GM12878 (cell line): ENCODE measurements around the gene CD209. TPM values are rescaled to one million over a fixed set of nuclear protein-coding genes. Genes with fewer than 3 reads are reported as not detected.

Experiments used
- ATAC-seq: fragments of 200-7000 bp; cut with Tn5 transposase; 3 replicates; pipeline ENCODE4 v1.9.1; 2020; ENCODE audit warnings: mild to moderate bottlenecking, moderate library complexity
- BruUV-seq: library from RNA; stranded (reverse); fragments of 400-500 nt; replicated peaks from 2 replicates; lab custom pipeline; 2021; lab: Mats Ljungman, UMichigan
- CTCF ChIA-PET: fragments of 300-600 bp; sonication (Branson Sonifier 250); formaldehyde crosslinking; extraction: SDS; loops from one replicate; lab custom pipeline; 2021; ENCODE audit warnings: inconsistent platforms; lab: Yijun Ruan, JAX
- POLR2A ChIA-PET: fragments of 350-600 bp; formaldehyde crosslinking; extraction: SDS; loops from one replicate; lab custom pipeline; 2021; ENCODE audit warnings: inconsistent platforms; lab: Charles Lee
- RAD21 ChIA-PET: fragments of 300-600 bp; sonication (Branson Sonifier 250); formaldehyde crosslinking; loops from one replicate; lab custom pipeline; 2023; ENCODE audit warnings: antibody characterized with exemption; ENCODE audit not compliant: unreplicated experiment; lab: Charles Lee
- SMC1A ChIA-PET: fragments of 300-600 bp; sonication (Branson Sonifier 250); formaldehyde crosslinking; loops from one replicate; lab custom pipeline; 2023; ENCODE audit not compliant: unreplicated experiment, uncharacterized antibody; lab: Charles Lee
- DNase-seq: peaks from one replicate; pipeline ENCODE4 v3.0.0-alpha.2; 2011; ENCODE audit warnings: low read depth, low spot score
- FAIRE-seq: peaks from 3 replicates; lab custom pipeline; 2011; peaks lifted over from hg19 to GRCh38; lab: Jason Lieb, UNC
- H2AFZ ChIP-seq: 2 replicates; pipeline ENCODE4 v1.6.0; 2011; ENCODE audit warnings: low read depth, low read length, control low read depth; ENCODE audit not compliant: control insufficient read depth
- H3K27ac ChIP-seq: 2 replicates; pipeline ENCODE4 v1.5.1; 2011; ENCODE audit warnings: control low read depth; ENCODE audit not compliant: control insufficient read depth, insufficient read depth
- H3K27me3 ChIP-seq, 2 experiments: replicated peaks in 1 of 2; 2 replicates each; pipeline versions ENCODE4 v1.6.0 to v1.6.1; 2011; ENCODE audit warnings: low read length in 1 of 2; ENCODE audit not compliant: control insufficient read depth in 2 of 2, insufficient read depth in 2 of 2
- H3K36me3 ChIP-seq, 2 experiments: 2 replicates each; pipeline ENCODE4 v1.5.1; 2011; ENCODE audit warnings: low read length in 1 of 2; ENCODE audit not compliant: control insufficient read depth in 2 of 2, insufficient read depth in 2 of 2
- H3K4me1 ChIP-seq: 2 replicates; pipeline ENCODE4 v1.6.1; 2011; ENCODE audit warnings: mild to moderate bottlenecking, low read length, moderate library complexity, mixed read lengths; ENCODE audit not compliant: control insufficient read depth, insufficient read depth
- H3K4me2 ChIP-seq: 2 replicates; pipeline ENCODE4 v1.6.0; 2011; ENCODE audit warnings: control low read depth; ENCODE audit not compliant: control insufficient read depth, insufficient read depth
- H3K4me3 ChIP-seq: fragments of 200-600 bp; sonication (generic); 2 replicates; pipeline ENCODE4 v1.5.1; 2016
- H3K79me2 ChIP-seq: 2 replicates; pipeline ENCODE4 v1.6.0; 2011; ENCODE audit warnings: low read length; ENCODE audit not compliant: control insufficient read depth, insufficient read depth
- H3K9ac ChIP-seq: 2 replicates; pipeline ENCODE4 v1.8.0; 2011; ENCODE audit warnings: low read length, control low read depth, mixed read lengths; ENCODE audit not compliant: control insufficient read depth, insufficient read depth
- H3K9me3 ChIP-seq: replicated peaks from 3 replicates; pipeline ENCODE4 v1.5.1; 2011; ENCODE audit warnings: mild to moderate bottlenecking, low read length; ENCODE audit not compliant: control insufficient read depth, insufficient read depth
- H4K20me1 ChIP-seq: 2 replicates; pipeline ENCODE4 v1.6.0; 2011; ENCODE audit not compliant: control insufficient read depth, insufficient read depth
- BRCA1 ChIP-seq: IDR thresholded peaks from 2 replicates; pipeline ENCODE4 v1.6.1; 2011; ENCODE audit warnings: low read depth, low read length, improper control_type of control experiment
- EED ChIP-seq: sonication (generic); IDR thresholded peaks from 2 replicates; pipeline ENCODE4 v1.6.1; 2016; ENCODE audit warnings: antibody characterized with exemption, low read depth
- FOS ChIP-seq: IDR thresholded peaks from 3 replicates; pipeline ENCODE4 v1.6.1; 2011; ENCODE audit warnings: borderline replicate concordance; ENCODE audit not compliant: insufficient read length; ENCODE audit errors: extremely low read depth
- GATAD2B ChIP-seq: fragments of 450-650 bp; conservative IDR thresholded peaks from 2 replicates; pipeline ENCODE4 v1.6.1; 2017; ENCODE audit warnings: low read depth, mild to moderate bottlenecking, moderate library complexity
- KAT2A ChIP-seq: conservative IDR thresholded peaks from 2 replicates; pipeline ENCODE4 v1.6.1; 2011; ENCODE audit warnings: low read depth, low read length; ENCODE audit not compliant: control insufficient read depth
- LARP7 ChIP-seq: fragments of 450-650 bp; IDR thresholded peaks from 2 replicates; pipeline ENCODE4 v1.6.1; 2017; ENCODE audit warnings: mild to moderate bottlenecking
- MEF2B ChIP-seq: fragments of 450-650 bp; IDR thresholded peaks from 2 replicates; pipeline ENCODE4 v1.6.1; 2018; ENCODE audit warnings: mild to moderate bottlenecking, moderate library complexity; ENCODE audit not compliant: partially characterized antibody, poor library complexity, severe bottlenecking
- MTA2 ChIP-seq: fragments of 450-650 bp; IDR thresholded peaks from 2 replicates; pipeline ENCODE4 v1.6.1; 2016; ENCODE audit warnings: low read depth, mild to moderate bottlenecking, moderate library complexity
- MTA3 ChIP-seq: IDR thresholded peaks from 2 replicates; pipeline ENCODE4 v1.6.1; 2012; ENCODE audit warnings: low read length, inconsistent platforms, borderline replicate concordance
- MYC ChIP-seq: IDR thresholded peaks from 2 replicates; pipeline ENCODE4 v1.6.1; 2011; ENCODE audit warnings: mild to moderate bottlenecking, low read length, moderate library complexity, inconsistent platforms; ENCODE audit not compliant: insufficient read depth, insufficient replicate concordance, insufficient read length, severe bottlenecking
- PAX5 ChIP-seq: IDR thresholded peaks from 2 replicates; pipeline ENCODE4 v1.6.1; 2011; ENCODE audit warnings: low read depth, low read length, borderline replicate concordance
- SMC3 ChIP-seq: IDR thresholded peaks from 2 replicates; pipeline ENCODE4 v1.6.1; 2011; ENCODE audit warnings: low read length, improper control_type of control experiment, borderline replicate concordance
- SP1 ChIP-seq: IDR thresholded peaks from one replicate; pipeline ENCODE4 v1.6.1; 2011; ENCODE audit warnings: low read depth, low read length
- SREBF1 ChIP-seq: IDR thresholded peaks from 2 replicates; pipeline ENCODE4 v1.6.1; 2012; ENCODE audit warnings: mild to moderate bottlenecking, low read length
- TCF12 ChIP-seq: IDR thresholded peaks from 2 replicates; pipeline ENCODE4 v1.6.1; 2011; ENCODE audit warnings: low read depth, mild to moderate bottlenecking, low read length
- ZNF217 ChIP-seq: fragments of 450-650 bp; IDR thresholded peaks from 2 replicates; pipeline ENCODE4 v1.6.1; 2017; ENCODE audit warnings: antibody characterized with exemption, mild to moderate bottlenecking
- WGBS: methylation state at CpG from one replicate; pipeline ENCODE4 v1.1.6; 2016; ENCODE audit warnings: low lambda C conversion rate; ENCODE audit not compliant: insufficient replicate concordance, insufficient coverage; ENCODE audit errors: missing lambda C conversion rate; 5-methylcytosine and 5-hydroxymethylcytosine counted together
- in situ Hi-C: fragments of 300-500 bp; cut with MboI; formaldehyde crosslinking; loops from 9 replicates; pipeline ENCODE4 v1.14.3; 2018; ENCODE audit warnings: mixed read lengths
- intact Hi-C: fragments of 100-400 bp; cut with micrococcal nuclease; formaldehyde crosslinking; loops from one replicate; pipeline ENCODE4 v1.14.2; 2022; ENCODE audit not compliant: unreplicated experiment
- polyA plus RNA-seq, 11 experiments: library from polyadenylated mRNA; depleted of rRNA in 4 of 11; unstranded in 6 of 11; stranded (reverse) in 5 of 11; fragments of >200 nt; fragmentation: Nextera tagmentation in 4 of 11; fragmentation: Illumina TruSeq in 1 of 11; extraction: Ambion mirVana in 4 of 11; extraction: Trizol in 1 of 11; gene quantifications; 1 replicate in 1 of 11; 2 replicates in 10 of 11; pipeline versions ENCODE4 v1.2.1 to v1.2.3, GENCODE V29; 2011 to 2016; ENCODE audit warnings: inconsistent platforms in 2 of 11, missing spikeins in 2 of 11, low read depth in 1 of 11
- total RNA-seq, 4 experiments: library from RNA; depleted of rRNA in 3 of 4; stranded (reverse); fragments of >200 nt in 3 of 4; fragmentation: Illumina TruSeq in 1 of 4; extraction: Trizol in 1 of 4; gene quantifications; 2 replicates each; pipeline versions ENCODE4 v1.2.1 to v1.2.3, GENCODE V29; 2013 to 2021
- TF ChIP-seq, protein P1 (sequence below): IDR thresholded peaks from 2 replicates; pipeline ENCODE4 v1.6.1; 2012; ENCODE audit warnings: low read depth, low read length, improper control_type of control experiment
- TF ChIP-seq, protein P2 (sequence below), 3 experiments: IDR thresholded peaks in 2 of 3; conservative IDR thresholded peaks in 1 of 3; 2 replicates each; pipeline ENCODE4 v1.5.1; 2011; ENCODE audit warnings: low read depth in 3 of 3, low read length in 3 of 3, mild to moderate bottlenecking in 3 of 3, control low read depth in 2 of 3, moderate library complexity in 2 of 3, inconsistent platforms in 1 of 3, mixed read lengths in 1 of 3; ENCODE audit not compliant: control insufficient read depth in 2 of 3, insufficient read depth in 1 of 3; ENCODE audit errors: extremely low read depth in 1 of 3

CD209 gene
- total and polyA plus RNA-seq, 10 of the 15 experiments (the other 5 are each of a cell fraction or from before 2014, with no cell fraction given), result 0.04 to 0.21 (median 0.10) TPM; not detected in 3

DNA sequence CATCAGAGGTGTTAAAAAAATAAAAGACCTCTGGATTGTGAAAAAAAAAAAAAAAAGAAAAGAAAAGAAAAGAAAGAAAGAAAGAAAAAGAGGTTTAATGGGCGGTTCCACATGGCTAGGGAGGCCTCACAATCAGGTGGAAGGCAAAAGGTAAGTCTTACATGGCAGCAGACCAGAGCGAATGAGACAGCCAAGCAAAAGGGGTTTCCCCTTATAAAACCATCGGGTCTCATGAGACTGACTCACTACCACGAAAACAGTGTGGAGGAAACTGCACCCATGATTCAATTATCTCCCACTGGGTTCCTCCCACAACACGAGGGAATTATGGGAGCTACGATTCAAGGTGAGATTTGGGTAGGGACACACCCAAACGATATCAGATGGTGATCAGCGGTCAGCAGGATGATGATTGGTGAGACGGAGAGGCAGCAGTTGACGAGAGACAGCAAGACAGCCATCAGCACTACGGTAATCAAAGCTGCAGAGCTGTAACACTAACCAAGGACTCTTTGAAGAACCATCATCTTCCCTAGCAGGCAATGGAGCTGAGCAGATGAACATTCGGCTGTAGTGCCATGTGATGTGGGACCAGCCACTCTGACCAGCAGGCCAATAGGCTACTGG lies 3.9 kb upstream of the CD209 start (continued):
- TF ChIP-seq MEF2B (peak; percentile 81), SREBF1 (no peak), PAX5 (peak; percentile 18; the same call in 1 of the 2 replicates), MTA2 (peak; percentile 24; the same call in 1 of the 2 replicates), ZNF217 (no peak), MTA3 (no peak), LARP7 (no peak), EED (0 out of 2 replicates have a peak, but pooled peaks have one; percentile 14), FOS (no peak)
- TF ChIP-seq, protein P1, sequence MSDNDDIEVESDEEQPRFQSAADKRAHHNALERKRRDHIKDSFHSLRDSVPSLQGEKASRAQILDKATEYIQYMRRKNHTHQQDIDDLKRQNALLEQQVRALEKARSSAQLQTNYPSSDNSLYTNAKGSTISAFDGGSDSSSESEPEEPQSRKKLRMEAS, result no peak
- TF ChIP-seq, all 136 proteins: peak for 14

- CTCF ChIA-PET, result interaction anchor here (0.6 to 1.3 kb wide), 2 partner anchors 51 to 66 kb away, joined by 3 to 6 read pairs; no protein-coding TSS in a partner anchor
- H3K27ac ChIP-seq, result no peak overlapping the region
- H3K4me2 ChIP-seq, result no peak overlapping the region
- ATAC-seq, result peak; percentile 44; the same call in 2 of the 3 replicates
- no peaks in the 10 kb centered on the region for H3K79me2 ChIP-seq
- H3K4me3 ChIP-seq, result no peak overlapping the region
- no peaks in the 10 kb centered on the region for H4K20me1 ChIP-seq
- RAD21 ChIA-PET, result no interaction called here
- no peaks in the 10 kb centered on the region for H3K27me3 ChIP-seq
- intact Hi-C loops (no loop called here), in situ Hi-C loops (no loop called here)
- no peak overlapping the region for H3K9ac ChIP-seq
- H3K9me3 ChIP-seq, result peaks cover 6% of the 10 kb centered on the region; the same call in 2 of the 3 replicates
- no TSS peak for BruUV-seq
- H2AFZ ChIP-seq, result no peak overlapping the region
- H3K4me1 ChIP-seq, result peaks cover 20% of the 10 kb centered on the region
- POLR2A ChIA-PET, result no interaction called here
- SMC1A ChIA-PET, result no interaction called here
- no peaks in the 10 kb centered on the region for H3K36me3 ChIP-seq
- FAIRE-seq, result no peak
- DNase-seq, result no peak
- 3% methylated on average over 4 of the region's 4 CpGs for WGBS
- TF ChIP-seq MEF2B (no peak), EED (no peak), GATAD2B (no peak), MYC (no peak), KAT2A (no peak), BRCA1 (no peak), TCF12 (no peak), SMC3 (peak; percentile 32; the same call in 1 of the 2 replicates), SP1 (no peak)
- TF ChIP-seq, protein P2, sequence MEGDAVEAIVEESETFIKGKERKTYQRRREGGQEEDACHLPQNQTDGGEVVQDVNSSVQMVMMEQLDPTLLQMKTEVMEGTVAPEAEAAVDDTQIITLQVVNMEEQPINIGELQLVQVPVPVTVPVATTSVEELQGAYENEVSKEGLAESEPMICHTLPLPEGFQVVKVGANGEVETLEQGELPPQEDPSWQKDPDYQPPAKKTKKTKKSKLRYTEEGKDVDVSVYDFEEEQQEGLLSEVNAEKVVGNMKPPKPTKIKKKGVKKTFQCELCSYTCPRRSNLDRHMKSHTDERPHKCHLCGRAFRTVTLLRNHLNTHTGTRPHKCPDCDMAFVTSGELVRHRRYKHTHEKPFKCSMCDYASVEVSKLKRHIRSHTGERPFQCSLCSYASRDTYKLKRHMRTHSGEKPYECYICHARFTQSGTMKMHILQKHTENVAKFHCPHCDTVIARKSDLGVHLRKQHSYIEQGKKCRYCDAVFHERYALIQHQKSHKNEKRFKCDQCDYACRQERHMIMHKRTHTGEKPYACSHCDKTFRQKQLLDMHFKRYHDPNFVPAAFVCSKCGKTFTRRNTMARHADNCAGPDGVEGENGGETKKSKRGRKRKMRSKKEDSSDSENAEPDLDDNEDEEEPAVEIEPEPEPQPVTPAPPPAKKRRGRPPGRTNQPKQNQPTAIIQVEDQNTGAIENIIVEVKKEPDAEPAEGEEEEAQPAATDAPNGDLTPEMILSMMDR (IDR thresholded peaks at IDR 0.05 in 2 of 3, conservative IDR thresholded peaks at IDR 0.05 in 1 of 3; ENCODE audit: control insufficient read depth in 2 of 3, extremely low read depth in 1 of 3, insufficient read depth in 1 of 3, low read depth in 3 of 3, low read length in 3 of 3), result peak in 2 of 3 experiments; percentile 2 to 19; a peak in 1 of 6 replicates
Measured at GRCh38 chr19:7748756-7749155, 1.4 kb upstream of the CD209 start.
